ENCODE measurements around the gene UGT1A8.

DNA sequence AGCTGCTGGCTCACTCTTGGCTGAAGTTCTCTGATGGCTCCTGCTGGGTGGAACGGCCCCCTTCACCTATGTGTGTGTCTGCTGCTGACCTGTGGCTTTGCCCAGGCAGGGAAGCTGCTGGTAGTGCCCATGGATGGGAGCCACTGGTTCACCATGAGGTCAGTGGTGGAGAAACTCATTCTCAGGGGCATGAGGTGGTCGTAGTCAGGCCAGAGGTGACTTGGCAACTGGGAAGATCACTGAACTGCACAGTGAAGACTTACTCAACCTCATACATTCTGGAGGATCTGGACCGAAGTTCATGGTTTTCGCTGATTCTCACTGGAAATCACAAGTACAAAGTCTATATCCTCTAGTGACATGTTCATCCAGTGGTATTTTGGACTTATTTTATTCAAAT, 13.9 kb upstream of the UGT1A8 start:
- TF ChIP-seq, protein P1, sequence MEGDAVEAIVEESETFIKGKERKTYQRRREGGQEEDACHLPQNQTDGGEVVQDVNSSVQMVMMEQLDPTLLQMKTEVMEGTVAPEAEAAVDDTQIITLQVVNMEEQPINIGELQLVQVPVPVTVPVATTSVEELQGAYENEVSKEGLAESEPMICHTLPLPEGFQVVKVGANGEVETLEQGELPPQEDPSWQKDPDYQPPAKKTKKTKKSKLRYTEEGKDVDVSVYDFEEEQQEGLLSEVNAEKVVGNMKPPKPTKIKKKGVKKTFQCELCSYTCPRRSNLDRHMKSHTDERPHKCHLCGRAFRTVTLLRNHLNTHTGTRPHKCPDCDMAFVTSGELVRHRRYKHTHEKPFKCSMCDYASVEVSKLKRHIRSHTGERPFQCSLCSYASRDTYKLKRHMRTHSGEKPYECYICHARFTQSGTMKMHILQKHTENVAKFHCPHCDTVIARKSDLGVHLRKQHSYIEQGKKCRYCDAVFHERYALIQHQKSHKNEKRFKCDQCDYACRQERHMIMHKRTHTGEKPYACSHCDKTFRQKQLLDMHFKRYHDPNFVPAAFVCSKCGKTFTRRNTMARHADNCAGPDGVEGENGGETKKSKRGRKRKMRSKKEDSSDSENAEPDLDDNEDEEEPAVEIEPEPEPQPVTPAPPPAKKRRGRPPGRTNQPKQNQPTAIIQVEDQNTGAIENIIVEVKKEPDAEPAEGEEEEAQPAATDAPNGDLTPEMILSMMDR (IDR thresholded peaks at IDR 0.05; ENCODE audit: poor library complexity) = no peak
- no peak for TF ChIP-seq EZH2 (IDR thresholded peaks at IDR 0.05; ENCODE audit: borderline replicate concordance)

All from hepatocyte (in vitro differentiated cells).